Hematopoietic multipotent progenitor cell treated with erythropoietin and hydrocortisone succinate and interleukin-3 and kit ligand, for 4 days (in vitro differentiated cells): Measurements from ENCODE around the gene CDKN2AIP.
A peak's percentile ranks its signal among the peaks of the same experiment; 100 is the strongest.
"Not testable (repeated sequence)": the region's sequence is repeated elsewhere in the genome, so short reads cannot be mapped to it uniquely, and the experiment has no call there.

ENCODE experiments used
- DNase-seq: peaks from one replicate; pipeline ENCODE4 v3.0.0-alpha.2; 2015

Gene CDKN2AIP

GRCh38 chr4:183455431-183456195 lies 11.2 kb downstream of the CDKN2AIP start:
- peak; percentile 97 for DNase-seq

GRCh38 chr4:183458005-183458404 lies 13.6 kb downstream of the CDKN2AIP start:
- no peak for DNase-seq

DNA sequence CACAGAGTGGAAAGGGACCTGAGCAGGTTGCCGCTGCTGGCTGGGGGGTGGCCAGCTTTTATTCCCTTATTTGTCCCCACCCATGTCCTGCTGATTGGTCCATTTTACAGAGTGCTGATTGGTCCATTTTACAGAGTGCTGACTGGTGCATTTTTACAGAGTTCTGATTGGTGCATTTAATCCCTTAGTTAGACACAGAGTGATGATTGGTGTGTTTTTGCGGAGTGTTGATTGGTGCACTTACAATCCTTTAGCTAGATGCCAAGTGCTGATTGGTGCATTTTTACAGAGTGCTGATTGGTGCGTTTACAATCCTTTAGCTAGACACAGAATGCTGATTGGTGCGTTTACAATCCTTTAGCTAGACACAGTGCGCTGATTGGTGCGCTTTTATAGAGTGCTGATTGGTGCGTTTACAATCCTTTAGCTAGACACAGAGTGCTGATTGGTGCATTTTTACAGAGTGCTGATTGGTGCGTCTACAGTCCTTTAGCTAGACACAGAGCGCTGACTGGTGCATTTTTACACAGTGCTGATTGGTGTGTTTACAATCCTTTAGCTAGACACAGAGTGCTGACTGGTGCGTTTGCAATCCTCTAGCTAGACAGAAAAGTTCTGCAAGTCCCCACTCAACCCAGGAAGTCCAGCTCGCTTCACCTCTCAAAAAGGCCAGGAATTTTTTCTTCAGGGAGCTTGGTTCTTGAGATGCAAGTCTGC lies 19.6 kb downstream of the CDKN2AIP start:
- not testable (repeated sequence) for DNase-seq

GRCh38 chr4:183465879-183466278 lies 21.4 kb downstream of the CDKN2AIP start:
- DNase-seq: peak; percentile 68

DNA sequence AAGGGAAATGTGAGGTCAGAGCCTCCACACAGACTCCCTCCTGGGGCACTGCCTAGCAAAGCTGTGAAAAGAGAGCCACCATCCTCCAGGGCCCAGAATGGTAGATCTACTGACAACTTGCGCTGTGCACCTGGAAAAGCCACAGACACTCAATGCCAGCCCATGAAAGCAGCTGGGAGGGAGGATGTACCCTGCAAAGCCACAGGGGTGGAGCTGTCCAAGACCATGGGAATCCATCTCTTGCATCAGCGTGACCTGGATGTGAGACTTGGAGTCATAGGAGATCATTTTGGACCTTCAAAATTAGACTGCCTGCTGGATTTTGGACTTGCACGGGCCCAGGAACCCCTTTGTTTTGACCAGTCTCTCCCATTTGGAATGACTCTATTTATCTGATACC lies 22.8 kb downstream of the CDKN2AIP start:
- no peak for DNase-seq

GRCh38 chr4:183468210-183469095 lies 24.0 kb downstream of the CDKN2AIP start:
- DNase-seq: no peak

- DNase-seq: no peak
These were observed 24.8 kb downstream of the CDKN2AIP start for GRCh38 chr4:183469285-183469684.

DNA sequence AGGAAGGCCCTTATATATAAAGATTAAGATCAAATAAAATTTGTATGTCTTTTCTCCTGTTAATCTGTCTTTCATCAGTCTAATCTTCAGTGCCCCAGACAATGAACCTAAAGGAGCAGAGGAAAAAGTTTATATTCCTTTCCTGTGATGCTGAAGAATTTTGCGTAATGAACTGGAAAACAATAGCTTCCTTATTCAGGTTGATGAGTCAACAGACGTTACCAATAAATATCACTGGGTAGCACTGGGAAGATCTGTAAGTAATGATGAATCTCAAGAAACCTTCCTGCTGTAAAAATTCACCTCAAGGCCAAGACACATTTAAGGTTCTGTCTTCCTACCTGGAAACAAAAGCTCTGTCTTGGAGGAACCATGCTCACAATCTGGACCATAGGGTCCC lies 25.5 kb downstream of the CDKN2AIP start:
- DNase-seq: no peak

DNA sequence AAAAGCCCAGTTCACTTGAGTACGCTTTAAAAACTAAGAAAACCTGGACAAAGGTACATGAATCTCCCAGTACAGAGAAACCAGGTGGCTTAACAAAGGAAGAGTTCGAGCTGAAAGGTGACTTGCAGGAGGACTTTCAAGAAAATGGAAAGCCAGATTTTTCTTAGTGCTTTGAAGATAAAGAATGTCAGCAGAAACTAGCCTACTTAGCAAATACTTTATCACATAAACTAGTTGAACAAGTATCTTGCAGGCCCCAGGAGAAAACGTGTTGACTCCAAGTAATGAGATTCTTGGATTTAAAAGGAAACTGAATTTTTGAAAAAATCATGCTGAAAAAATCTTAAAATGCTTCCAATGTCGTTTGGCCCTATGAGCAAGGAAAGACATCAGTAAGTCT lies 26.4 kb downstream of the CDKN2AIP start:
- DNase-seq: no peak

- peak; percentile 92 for DNase-seq
These were observed 27.7 kb downstream of the CDKN2AIP start for GRCh38 chr4:183471946-183472708.

DNA sequence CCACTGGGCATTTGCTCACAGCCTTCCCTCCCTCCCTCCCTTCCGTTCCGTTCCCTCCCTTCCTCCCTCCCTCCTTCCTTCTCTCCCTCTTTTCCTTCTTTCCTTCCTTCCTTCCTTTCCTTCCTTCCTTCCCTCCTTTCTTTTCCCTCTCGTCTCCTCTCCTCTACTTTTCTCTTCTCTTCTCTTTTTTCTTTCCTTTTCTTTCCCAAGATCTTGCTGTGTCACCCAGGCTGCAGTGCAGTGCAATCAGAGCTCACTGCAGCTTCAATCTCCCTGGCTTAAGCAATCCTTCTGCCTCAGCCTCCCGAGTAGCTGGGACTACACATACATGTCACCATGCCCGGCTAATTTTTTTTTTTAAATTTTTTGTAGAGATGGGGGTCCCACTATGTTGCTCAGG lies 33.7 kb downstream of the CDKN2AIP start:
- DNase-seq: no peak

DNA sequence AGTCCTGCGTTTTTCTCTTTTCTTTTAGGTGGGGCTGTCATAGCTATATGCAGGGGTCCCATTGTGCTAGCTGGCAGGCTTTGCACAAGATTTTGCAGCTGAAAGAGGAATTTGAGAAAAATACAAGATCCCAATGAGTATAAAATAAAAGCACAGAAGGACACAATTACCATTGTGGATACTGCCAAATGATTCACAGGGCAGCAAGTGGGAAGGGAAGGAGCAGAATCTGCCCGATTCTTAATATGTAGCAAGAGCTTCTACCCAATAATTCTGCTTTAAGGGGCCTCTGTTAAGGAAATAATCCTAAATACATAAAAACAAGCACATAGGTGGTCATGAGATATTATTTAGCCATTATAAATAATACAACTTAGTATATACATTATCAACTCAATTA lies 34.5 kb downstream of the CDKN2AIP start:
- no peak for DNase-seq

GRCh38 chr4:183482515-183483095 lies 38.2 kb downstream of the CDKN2AIP start:
- DNase-seq: not testable (repeated sequence)

GRCh38 chr4:183483997-183484396 lies 39.6 kb downstream of the CDKN2AIP start:
- no peak for DNase-seq

DNA sequence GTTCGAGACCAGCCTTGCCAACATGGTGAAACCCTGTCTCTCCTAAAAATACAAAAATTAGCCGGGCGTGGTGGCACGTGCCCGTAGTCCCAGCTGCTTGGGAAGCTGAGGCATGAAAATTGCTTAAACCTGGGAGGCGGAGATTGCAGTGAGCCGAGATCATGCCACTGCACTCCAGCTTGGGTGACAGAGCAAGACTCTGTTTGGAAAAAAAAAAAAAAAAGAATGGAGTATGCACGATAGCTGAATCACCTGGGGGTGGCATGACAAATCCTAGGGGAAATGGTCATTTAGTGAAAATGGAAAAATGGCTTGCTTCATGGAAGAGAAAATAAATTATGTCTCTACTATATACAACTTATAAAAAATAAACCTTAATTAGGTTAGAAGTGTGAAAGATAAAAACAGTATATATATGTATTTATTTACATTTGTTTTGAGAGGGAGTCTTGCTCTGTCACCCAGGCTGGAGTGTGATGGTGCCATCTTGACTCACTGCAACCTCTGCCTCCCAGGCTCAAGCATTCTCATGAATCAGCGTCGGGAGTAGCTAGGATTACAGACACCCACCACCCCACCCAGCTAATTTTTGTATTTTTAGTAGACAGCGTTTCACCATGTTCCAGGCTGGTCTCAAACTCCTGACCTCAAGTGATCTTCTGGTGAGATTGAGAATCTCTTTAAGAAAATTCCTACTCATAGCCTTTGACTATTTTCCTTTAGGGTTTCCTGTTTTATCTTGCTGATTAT lies 41.1 kb downstream of the CDKN2AIP start:
- DNase-seq: no peak

- no peak for DNase-seq
These were observed 48.4 kb downstream of the CDKN2AIP start for GRCh38 chr4:183492791-183493222.

- DNase-seq: no peak
These were observed 48.8 kb downstream of the CDKN2AIP start for GRCh38 chr4:183493246-183493645.

DNA sequence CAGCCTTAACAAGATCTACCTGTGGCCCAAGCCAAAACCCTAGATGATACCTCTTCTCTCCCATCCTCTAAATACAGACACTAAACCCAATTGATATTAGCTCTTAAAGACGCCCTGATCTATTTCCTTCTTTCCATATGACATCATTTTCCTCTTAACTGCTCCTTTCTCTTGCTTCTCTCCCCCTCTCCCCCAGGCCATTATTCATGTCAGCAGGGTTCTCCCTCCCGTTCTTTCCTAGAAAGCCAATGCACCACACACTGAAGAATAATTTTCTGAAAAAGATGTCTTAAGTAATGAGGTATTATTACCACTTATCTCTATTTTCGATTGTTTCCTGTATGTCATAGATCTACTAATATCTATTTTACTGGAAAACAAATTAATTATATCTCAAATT lies 50.7 kb downstream of the CDKN2AIP start:
- DNase-seq: no peak
